ENCODE results near the gene ZNRF3.
"Not testable (repeated sequence)": the region's sequence is repeated elsewhere in the genome, so short reads cannot be mapped to it uniquely, and the experiment has no call there.

Gene ZNRF3

GRCh38 chr22:29080106-29080975 is 197.0 kb downstream of the ZNRF3 start:
- Mint-ChIP-seq H3K4me1 (peaks cover 2% of the 10 kb centered on the region), H3K4me3 (no peak overlapping the region), H3K36me3 (no peaks in the 10 kb centered on the region), H3K27me3 (peaks cover 51% of the 10 kb centered on the region), H3K27ac (no peak overlapping the region), H3K9me3 (no peaks in the 10 kb centered on the region)
- DNase-seq, result no peak
- CTCF ChIA-PET, result interaction anchor here (1.0 kb wide), 1 partner anchor 165 kb away, joined by 3 read pairs; no protein-coding TSS in a partner anchor

- peaks cover 2% of the 10 kb centered on the region for H3K4me1 Mint-ChIP-seq
- H3K27me3 Mint-ChIP-seq, result peaks cover 39% of the 10 kb centered on the region
- CTCF ChIA-PET, result no interaction called here
- H3K9me3 Mint-ChIP-seq, result no peaks in the 10 kb centered on the region
- no peak for DNase-seq
- H3K4me3 Mint-ChIP-seq, result no peak overlapping the region
- no peaks in the 10 kb centered on the region for H3K36me3 Mint-ChIP-seq
- no peak overlapping the region for H3K27ac Mint-ChIP-seq
Observed at GRCh38 chr22:29081517-29082236, 198.3 kb downstream of the ZNRF3 start.

- peaks cover 2% of the 10 kb centered on the region for H3K4me1 Mint-ChIP-seq
- peaks cover 32% of the 10 kb centered on the region for H3K27me3 Mint-ChIP-seq
- no peak overlapping the region for H3K4me3 Mint-ChIP-seq
- H3K27ac Mint-ChIP-seq, result no peak overlapping the region
- H3K9me3 Mint-ChIP-seq, result no peaks in the 10 kb centered on the region
- CTCF ChIA-PET, result no interaction called here
- H3K36me3 Mint-ChIP-seq, result no peaks in the 10 kb centered on the region
- no peak for DNase-seq
Observed at GRCh38 chr22:29082826-29083545, 199.6 kb downstream of the ZNRF3 start.

DNA sequence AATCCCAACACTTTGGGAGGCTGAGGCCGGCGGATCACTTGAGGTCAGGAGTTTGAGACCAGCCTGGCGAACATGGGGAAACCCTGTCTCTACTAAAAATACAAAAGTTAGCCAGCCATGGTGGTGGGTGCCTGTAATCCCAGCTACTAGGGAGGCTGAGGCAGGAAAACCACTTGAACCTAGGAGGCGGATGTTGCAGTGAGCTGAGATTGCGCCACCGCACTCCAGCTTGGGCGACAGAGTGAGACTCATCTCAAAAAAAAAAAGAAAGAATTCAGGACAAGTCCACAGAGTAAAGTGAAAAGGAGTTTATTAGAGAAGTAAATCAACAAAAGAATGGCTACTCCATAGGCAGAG is 200.2 kb downstream of the ZNRF3 start:
- not testable (repeated sequence) for H3K27ac Mint-ChIP-seq, H3K4me3 Mint-ChIP-seq

GRCh38 chr22:29083933-29084591 is 200.7 kb downstream of the ZNRF3 start:
- peaks cover 26% of the 10 kb centered on the region for H3K27me3 Mint-ChIP-seq
- no peak for DNase-seq
- no peak overlapping the region for H3K4me3 Mint-ChIP-seq
- H3K36me3 Mint-ChIP-seq, result no peaks in the 10 kb centered on the region
- H3K9me3 Mint-ChIP-seq, result no peaks in the 10 kb centered on the region
- CTCF ChIA-PET, result no interaction called here
- peaks cover 2% of the 10 kb centered on the region for H3K4me1 Mint-ChIP-seq
- H3K27ac Mint-ChIP-seq, result no peak overlapping the region

More for the DNA sequence above, 200.2 kb downstream of the ZNRF3 start:
- DNase-seq, CTCF ChIA-PET, H3K4me1 Mint-ChIP-seq, H3K9me3 Mint-ChIP-seq, H3K36me3 Mint-ChIP-seq: not testable (repeated sequence)
- H3K27me3 Mint-ChIP-seq, result peaks cover 27% of the 10 kb centered on the region

GRCh38 chr22:29087012-29087411 is 203.6 kb downstream of the ZNRF3 start:
- no peak overlapping the region for H3K4me3 Mint-ChIP-seq
- no peaks in the 10 kb centered on the region for H3K36me3 Mint-ChIP-seq
- peaks cover 2% of the 10 kb centered on the region for H3K4me1 Mint-ChIP-seq
- H3K27ac Mint-ChIP-seq, result no peak overlapping the region
- CTCF ChIA-PET, result no interaction called here
- no peak for DNase-seq
- peaks cover 31% of the 10 kb centered on the region for H3K27me3 Mint-ChIP-seq
- no peaks in the 10 kb centered on the region for H3K9me3 Mint-ChIP-seq

- Mint-ChIP-seq H3K27ac (no peak overlapping the region), H3K36me3 (no peaks in the 10 kb centered on the region), H3K4me3 (no peak overlapping the region), H3K27me3 (peaks cover 27% of the 10 kb centered on the region), H3K9me3 (no peaks in the 10 kb centered on the region), H3K4me1 (peaks cover 2% of the 10 kb centered on the region)
- DNase-seq, result no peak
- CTCF ChIA-PET, result interaction anchor here (0.9 kb wide), 1 partner anchor 157 kb away, joined by 4 read pairs; no protein-coding TSS in a partner anchor
Observed at GRCh38 chr22:29088809-29089208, 205.4 kb downstream of the ZNRF3 start.

DNA sequence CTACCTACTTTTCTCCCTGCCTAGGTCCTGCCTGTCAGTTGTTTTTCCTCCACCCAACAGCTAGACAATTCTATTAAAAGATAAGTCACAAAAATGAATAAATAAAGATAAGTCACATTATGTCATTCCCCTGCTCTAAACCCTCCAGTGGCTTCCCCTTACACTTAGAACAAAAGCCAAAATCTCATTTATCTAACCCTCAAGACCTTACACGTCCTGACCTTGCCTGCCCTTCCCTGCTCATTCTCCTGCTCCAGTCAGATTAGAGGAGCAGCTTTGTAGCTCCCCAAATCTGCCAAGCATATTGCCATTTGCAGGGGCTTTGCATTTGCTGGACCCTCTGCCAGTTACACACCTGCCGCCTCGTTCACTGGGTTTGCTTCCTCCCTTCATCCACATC is 206.1 kb downstream of the ZNRF3 start:
- no peak for DNase-seq
- CTCF ChIA-PET, result interaction anchor here (0.9 kb wide), 1 partner anchor 156 kb away, joined by 4 read pairs; no protein-coding TSS in a partner anchor
- no peak overlapping the region for H3K4me3 Mint-ChIP-seq
- H3K27me3 Mint-ChIP-seq, result peaks cover 20% of the 10 kb centered on the region
- no peaks in the 10 kb centered on the region for H3K4me1 Mint-ChIP-seq
- H3K27ac Mint-ChIP-seq, result no peak overlapping the region
- H3K36me3 Mint-ChIP-seq, result no peaks in the 10 kb centered on the region
- H3K9me3 Mint-ChIP-seq, result no peaks in the 10 kb centered on the region

DNA sequence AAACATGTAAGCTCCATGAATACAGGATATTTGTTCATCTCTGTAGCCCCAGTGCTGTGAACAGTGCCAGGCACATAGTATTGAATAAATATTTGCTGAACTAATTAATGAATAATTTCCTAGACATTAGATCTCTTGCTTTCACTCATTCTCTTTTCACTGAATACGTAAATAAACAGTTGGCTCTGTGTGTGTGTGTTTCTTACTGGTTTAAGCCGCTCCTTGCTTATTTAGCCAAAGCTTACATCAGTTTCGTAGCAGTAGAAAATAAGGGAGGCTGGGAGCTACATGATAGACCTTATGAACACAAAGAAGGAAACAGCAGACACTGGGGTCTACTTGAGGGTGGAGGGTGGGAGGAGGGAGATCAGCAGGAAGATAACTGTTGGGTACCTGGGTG is 206.7 kb downstream of the ZNRF3 start:
- peaks cover 20% of the 10 kb centered on the region for H3K27me3 Mint-ChIP-seq
- no peaks in the 10 kb centered on the region for H3K9me3 Mint-ChIP-seq
- H3K4me1 Mint-ChIP-seq, result no peaks in the 10 kb centered on the region
- CTCF ChIA-PET, result interaction anchor here (0.6 kb wide), 1 partner anchor 84 kb away, joined by 3 read pairs; no protein-coding TSS in a partner anchor
- H3K27ac Mint-ChIP-seq, result no peak overlapping the region
- DNase-seq, result no peak
- no peaks in the 10 kb centered on the region for H3K36me3 Mint-ChIP-seq
- H3K4me3 Mint-ChIP-seq, result no peak overlapping the region

DNA sequence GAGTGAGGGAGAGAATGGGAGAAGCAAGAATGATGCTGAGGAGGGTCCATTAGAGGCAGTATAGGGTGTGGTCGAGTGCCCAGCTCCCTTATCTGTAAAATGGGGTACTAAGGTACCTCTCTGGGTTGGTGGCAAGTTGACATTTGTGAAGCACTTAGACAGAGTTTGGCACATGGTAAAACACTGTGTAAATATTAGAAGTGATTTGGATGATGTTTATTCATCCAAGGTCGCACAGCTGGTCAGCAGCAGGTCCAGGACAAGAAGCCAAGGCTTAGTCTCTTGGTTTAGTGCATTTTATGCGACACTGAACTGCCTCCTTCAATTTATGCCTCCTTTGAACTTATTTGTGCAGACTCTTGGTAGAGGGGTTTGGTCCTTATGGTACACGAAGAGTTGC is 208.9 kb downstream of the ZNRF3 start:
- Mint-ChIP-seq H3K4me3 (no peak overlapping the region), H3K4me1 (no peaks in the 10 kb centered on the region), H3K27me3 (peaks cover 24% of the 10 kb centered on the region), H3K27ac (no peak overlapping the region), H3K9me3 (no peaks in the 10 kb centered on the region), H3K36me3 (no peaks in the 10 kb centered on the region)
- CTCF ChIA-PET, result no interaction called here
- DNase-seq, result no peak

- no peaks in the 10 kb centered on the region for H3K36me3 Mint-ChIP-seq
- no peaks in the 10 kb centered on the region for H3K4me1 Mint-ChIP-seq
- no peak overlapping the region for H3K27ac Mint-ChIP-seq
- no peaks in the 10 kb centered on the region for H3K9me3 Mint-ChIP-seq
- H3K4me3 Mint-ChIP-seq, result no peak overlapping the region
- DNase-seq, result no peak
- peaks cover 24% of the 10 kb centered on the region for H3K27me3 Mint-ChIP-seq
- CTCF ChIA-PET, result no interaction called here
Observed at GRCh38 chr22:29093030-29093429, 209.7 kb downstream of the ZNRF3 start.

GRCh38 chr22:29093501-29094300 is 210.3 kb downstream of the ZNRF3 start:
- Mint-ChIP-seq H3K4me3 (no peak overlapping the region), H3K27ac (no peak overlapping the region), H3K36me3 (no peaks in the 10 kb centered on the region), H3K9me3 (no peaks in the 10 kb centered on the region), H3K4me1 (no peaks in the 10 kb centered on the region), H3K27me3 (peaks cover 23% of the 10 kb centered on the region)
- CTCF ChIA-PET, result no interaction called here
- DNase-seq, result no peak

DNA sequence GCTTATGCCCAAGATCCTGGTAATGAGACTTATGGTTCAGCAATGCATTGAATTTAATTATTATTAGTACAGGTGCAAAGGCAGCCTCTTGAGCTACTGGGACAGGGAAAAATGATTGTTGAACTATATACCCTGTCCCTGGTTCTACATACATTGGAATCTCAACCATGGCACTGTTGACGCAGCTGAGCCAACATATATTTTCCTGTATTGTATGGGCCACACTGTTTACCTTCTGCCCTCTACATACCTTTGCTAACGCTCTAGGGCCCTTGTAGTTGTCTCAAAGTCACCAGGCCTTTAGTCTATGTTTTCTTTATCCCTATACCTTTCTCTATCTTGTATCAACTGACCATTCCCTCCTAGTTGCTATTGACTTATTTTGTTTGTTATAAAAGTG is 212.1 kb downstream of the ZNRF3 start:
- Mint-ChIP-seq H3K27ac (no peak overlapping the region), H3K9me3 (no peaks in the 10 kb centered on the region), H3K4me3 (no peak overlapping the region), H3K27me3 (peaks cover 15% of the 10 kb centered on the region), H3K4me1 (no peaks in the 10 kb centered on the region), H3K36me3 (no peaks in the 10 kb centered on the region)
- CTCF ChIA-PET, result no interaction called here
- no peak for DNase-seq

Data from activated naive CD4-positive, alpha-beta T cell treated with anti-CD3 and anti-CD28 coated beads, Interleukin-2, amount 10 ng/mL, durations not matched to agents 7 days and 5 days (primary cell).